ENCODE results near the gene NEGR1. TPM values are rescaled to one million over a fixed set of nuclear protein-coding genes. Genes with fewer than 3 reads are reported as not detected.

Gene NEGR1
- total and polyA plus RNA-seq, 9 donors = 4.7 to 15.1 (median 9.1) TPM

GRCh38 chr1:72178266-72178665, 104.1 kb downstream of the NEGR1 start:
- Histone ChIP-seq H3K4me3 (no peak overlapping the region), H3K36me3 (no peaks in the 10 kb centered on the region), H3K27ac (no peak overlapping the region), H3K4me1 (ENCODE audit: insufficient read depth) (no peaks in the 10 kb centered on the region), H3K9me3 (no peaks in the 10 kb centered on the region), H3K27me3 (no peaks in the 10 kb centered on the region)
- TF ChIP-seq EP300 (IDR thresholded peaks at IDR 0.05) = no peak
- TF ChIP-seq POLR2A (IDR thresholded peaks at IDR 0.05) = no peak
- TF ChIP-seq CTCF (IDR thresholded peaks at IDR 0.05) = no peak
- intact Hi-C loops (cut with DNase I) = no loop called here
- DNase-seq = no peak
- WGBS, 3 donors = 91 to 96% (median 93%) methylated on average over 2 of the region's 2 CpGs

GRCh38 chr1:72177711-72178110, 104.6 kb downstream of the NEGR1 start:
- no peaks in the 10 kb centered on the region for H3K4me1 ChIP-seq (ENCODE audit: insufficient read depth)
- DNase-seq = no peak
- intact Hi-C loops (cut with DNase I) = no loop called here
- H3K27me3 ChIP-seq = no peaks in the 10 kb centered on the region
- WGBS, 3 donors = 77 to 82% (median 82%) methylated on average over 1 of the region's 1 CpG
- no peak overlapping the region for H3K4me3 ChIP-seq
- no peaks in the 10 kb centered on the region for H3K36me3 ChIP-seq
- no peaks in the 10 kb centered on the region for H3K9me3 ChIP-seq
- H3K27ac ChIP-seq = no peak overlapping the region
- TF ChIP-seq POLR2A (IDR thresholded peaks at IDR 0.05) = no peak
- TF ChIP-seq CTCF (IDR thresholded peaks at IDR 0.05) = no peak
- no peak for TF ChIP-seq EP300 (IDR thresholded peaks at IDR 0.05)

GRCh38 chr1:72170246-72170645, 112.1 kb downstream of the NEGR1 start:
- Histone ChIP-seq H3K27me3 (no peaks in the 10 kb centered on the region), H3K36me3 (no peaks in the 10 kb centered on the region), H3K4me1 (ENCODE audit: insufficient read depth) (no peaks in the 10 kb centered on the region), H3K4me3 (no peak overlapping the region), H3K27ac (no peak overlapping the region), H3K9me3 (no peaks in the 10 kb centered on the region)
- intact Hi-C loops (cut with DNase I) = no loop called here
- no peak for DNase-seq
- TF ChIP-seq CTCF (IDR thresholded peaks at IDR 0.05) (no peak), EP300 (IDR thresholded peaks at IDR 0.05) (no peak), POLR2A (IDR thresholded peaks at IDR 0.05) (no peak)

- 94 to 96% (median 95%) methylated on average over 2 of the region's 2 CpGs for WGBS, 3 donors
- no peak overlapping the region for H3K27ac ChIP-seq
- no peaks in the 10 kb centered on the region for H3K27me3 ChIP-seq
- H3K4me3 ChIP-seq = no peak overlapping the region
- TF ChIP-seq CTCF (IDR thresholded peaks at IDR 0.05) (no peak), EP300 (IDR thresholded peaks at IDR 0.05) (no peak), POLR2A (IDR thresholded peaks at IDR 0.05) (no peak)
- no peaks in the 10 kb centered on the region for H3K4me1 ChIP-seq (ENCODE audit: insufficient read depth)
- H3K9me3 ChIP-seq = no peaks in the 10 kb centered on the region
- no peaks in the 10 kb centered on the region for H3K36me3 ChIP-seq
- intact Hi-C loops (cut with DNase I) = no loop called here
- no peak for DNase-seq
These were observed 115.9 kb downstream of the NEGR1 start for GRCh38 chr1:72166426-72166825.

GRCh38 chr1:72150508-72150907, 131.8 kb downstream of the NEGR1 start:
- Histone ChIP-seq H3K4me1 (ENCODE audit: insufficient read depth) (no peaks in the 10 kb centered on the region), H3K27me3 (no peaks in the 10 kb centered on the region), H3K36me3 (no peaks in the 10 kb centered on the region), H3K9me3 (no peaks in the 10 kb centered on the region), H3K4me3 (no peak overlapping the region), H3K27ac (no peak overlapping the region)
- TF ChIP-seq POLR2A (IDR thresholded peaks at IDR 0.05) = no peak
- no peak for DNase-seq
- intact Hi-C loops (cut with DNase I) = no loop called here

Measured in ovary (tissue), 9 donors.